Stomach (tissue), 9 donors: ENCODE measurements around the gene SGK1. TPM values are rescaled to one million over a fixed set of nuclear protein-coding genes. Genes with fewer than 3 reads are reported as not detected.
"Not testable (repeated sequence)": the region's sequence is repeated elsewhere in the genome, so short reads cannot be mapped to it uniquely, and the experiment has no call there.

Source experiments
- DNase-seq, 2 donors: peaks; one replicate each; pipeline versions ENCODE4 v3.0.0 to v3.0.0-alpha.2; 2013 to 2019
- H3K27ac ChIP-seq, 5 donors: fragments of 200-600 bp in 4 of 5; sonication (generic) in 4 of 5; one replicate each; pipeline ENCODE4 v1.5.1; 2013 to 2019; ENCODE audit warnings: mild to moderate bottlenecking in 1 of 5, moderate library complexity in 1 of 5
- H3K27me3 ChIP-seq, 3 donors: fragments of 200-600 bp; sonication (generic); one replicate each; pipeline ENCODE4 v1.5.1; 2017 to 2019; ENCODE audit warnings: mixed run types in 1 of 3
- H3K36me3 ChIP-seq, 4 donors: fragments of 200-600 bp; sonication (generic); 1 replicate in 3 of 4; 2 replicates in 1 of 4; pipeline ENCODE4 v1.5.1; 2016 to 2019
- H3K4me1 ChIP-seq, 4 donors: fragments of 200-600 bp; sonication (generic); one replicate each; pipeline ENCODE4 v1.5.1; 2016 to 2019
- H3K4me3 ChIP-seq, 4 donors: fragments of 200-600 bp; sonication (generic) in 3 of 4; one replicate each; pipeline ENCODE4 v1.5.1; 2016 to 2019; ENCODE audit warnings: mild to moderate bottlenecking in 1 of 4
- H3K9me3 ChIP-seq, 4 donors: fragments of 200-600 bp; sonication (generic); one replicate each; pipeline ENCODE4 v1.5.1; 2016 to 2019
- CTCF ChIP-seq, 7 experiments: fragments of 450-650 bp in 4 of 7; fragments of 200-600 bp in 3 of 7; sonication (generic) in 3 of 7; IDR thresholded peaks; one replicate each; pipeline ENCODE4 v1.5.1; 2016 to 2019; ENCODE audit warnings: antibody characterized with exemption in 7 of 7, control low read depth in 2 of 7, mild to moderate bottlenecking in 1 of 7
- EP300 ChIP-seq: sonication (generic); formaldehyde crosslinking; IDR thresholded peaks from one replicate; pipeline ENCODE4 v1.6.1; 2017; ENCODE audit warnings: antibody characterized with exemption
- POLR2A ChIP-seq, 4 donors: fragments of 450-650 bp; IDR thresholded peaks; one replicate each; pipeline ENCODE4 v1.6.1; 2016; ENCODE audit warnings: antibody characterized with exemption in 4 of 4, control low read depth in 2 of 4, mild to moderate bottlenecking in 1 of 4, moderate library complexity in 1 of 4
- POLR2AphosphoS5 ChIP-seq, 3 donors: sonication (generic); formaldehyde crosslinking; IDR thresholded peaks; one replicate each; pipeline ENCODE4 v1.6.1; 2016; ENCODE audit warnings: antibody characterized with exemption in 3 of 3
- WGBS, 5 donors: extraction: QIAGEN DNeasy Blood & Tissue Kit in 3 of 5; methylation state at CpG; one replicate each; pipeline versions ENCODE4 v1.1.5 to v1.1.7; 2013 to 2018; 5-methylcytosine and 5-hydroxymethylcytosine counted together
- intact Hi-C: fragments of 100-400 bp; cut with DNase I; formaldehyde crosslinking; loops from one replicate; pipeline ENCODE4 v1.15.1; 2023; ENCODE audit warnings: low total_unique reads
- polyA plus RNA-seq, 3 donors: library from polyadenylated mRNA; stranded (reverse); fragments of 200-250 nt; gene quantifications; one replicate each; pipeline ENCODE4 v1.2.3, GENCODE V29; 2013
- total RNA-seq, 5 donors: library from RNA; depleted of rRNA; stranded (reverse); fragments of >200 nt; gene quantifications; one replicate each; pipeline versions ENCODE4 v1.1.0 to v1.2.3, GENCODE V29; 2014 to 2016
- donor health status: healthy with polysubstance abuse.
- donor health status: Bipolar disorder and iron deficiency.
- donor health status: healthy.

Gene SGK1
- total and polyA plus RNA-seq, 8 donors: 72.3 to 347 (median 154) TPM

- Histone ChIP-seq H3K4me3 (no peak overlapping the region), H3K4me1 (no peaks in the 10 kb centered on the region), H3K36me3 (no peaks in the 10 kb centered on the region), H3K9me3 (no peaks in the 10 kb centered on the region), H3K27ac (no peak overlapping the region), H3K27me3 (no peaks in the 10 kb centered on the region)
- 73 to 92% (median 89%) methylated on average over 3 of the region's 3 CpGs for WGBS, 5 donors
- DNase-seq: no peak
- intact Hi-C loops: no loop called here
- TF ChIP-seq POLR2A (IDR thresholded peaks at IDR 0.05): no peak
- TF ChIP-seq CTCF (IDR thresholded peaks at IDR 0.05): no peak
- no peak for TF ChIP-seq EP300
- TF ChIP-seq POLR2AphosphoS5 (IDR thresholded peaks at IDR 0.05): no peak
Measured at GRCh38 chr6:134211297-134211696, 106.6 kb downstream of the SGK1 start.

DNA sequence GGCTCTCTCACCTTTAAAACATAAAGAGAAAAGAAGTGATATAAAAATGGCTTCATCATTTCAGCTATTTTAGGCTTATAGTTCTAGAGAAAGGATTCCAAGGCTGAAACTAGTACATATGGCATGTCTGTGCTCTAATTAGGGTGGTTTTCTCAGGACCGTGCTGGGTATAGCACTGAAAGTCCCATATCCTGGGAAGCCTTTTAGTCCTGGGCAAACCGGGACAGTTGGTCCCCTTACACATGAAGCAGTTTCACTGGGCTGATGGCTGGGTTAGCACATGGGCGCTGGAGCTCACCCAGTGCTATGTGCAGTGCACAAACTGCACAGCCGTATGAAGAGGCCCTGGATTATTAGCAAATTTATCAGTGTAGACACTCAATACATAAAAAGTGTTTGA, 110.5 kb downstream of the SGK1 start:
- H3K4me1 ChIP-seq: no peaks in the 10 kb centered on the region
- intact Hi-C loops: no loop called here
- WGBS, 5 donors: 92 to 94% (median 92%) methylated on average over 4 of the region's 4 CpGs
- DNase-seq: no peak
- no peaks in the 10 kb centered on the region for H3K36me3 ChIP-seq
- H3K27me3 ChIP-seq: no peaks in the 10 kb centered on the region
- H3K9me3 ChIP-seq: peaks cover 0 to 7% (median 3%) of the 10 kb centered on the region in 4 donors
- TF ChIP-seq POLR2A (IDR thresholded peaks at IDR 0.05) (no peak), EP300 (no peak), POLR2AphosphoS5 (IDR thresholded peaks at IDR 0.05) (no peak), CTCF (IDR thresholded peaks at IDR 0.05) (no peak)
- no peak overlapping the region for H3K4me3 ChIP-seq
- no peak overlapping the region for H3K27ac ChIP-seq

- H3K27ac ChIP-seq: no peak overlapping the region
- DNase-seq: no peak
- H3K27me3 ChIP-seq: no peaks in the 10 kb centered on the region
- no peaks in the 10 kb centered on the region for H3K36me3 ChIP-seq
- intact Hi-C loops: no loop called here
- peaks cover 0 to 7% (median 3%) of the 10 kb centered on the region in 4 donors for H3K9me3 ChIP-seq
- WGBS, 5 donors: 91 to 94% (median 92%) methylated on average over 4 of the region's 4 CpGs
- TF ChIP-seq POLR2A (IDR thresholded peaks at IDR 0.05) (no peak), EP300 (no peak), CTCF (IDR thresholded peaks at IDR 0.05) (no peak), POLR2AphosphoS5 (IDR thresholded peaks at IDR 0.05) (no peak)
- peaks cover 0 to 4% (median 1%) of the 10 kb centered on the region in 4 donors for H3K4me1 ChIP-seq
- no peak overlapping the region for H3K4me3 ChIP-seq
Measured at GRCh38 chr6:134205366-134205765, 112.5 kb downstream of the SGK1 start.

GRCh38 chr6:134204759-134205158, 113.2 kb downstream of the SGK1 start:
- H3K36me3 ChIP-seq, intact Hi-C loops, H3K4me3 ChIP-seq, H3K27ac ChIP-seq, H3K4me1 ChIP-seq, H3K27me3 ChIP-seq, DNase-seq, H3K9me3 ChIP-seq: not testable (repeated sequence)
- WGBS, 5 donors: 96 to 100% (median 100%) methylated on average over 1 of the region's 1 CpG

- 63 to 83% (median 78%) methylated on average over 1 of the region's 1 CpG for WGBS, 5 donors
- Histone ChIP-seq H3K4me1 (peaks cover 0 to 10% (median 2%) of the 10 kb centered on the region in 4 donors), H3K27ac (no peak overlapping the region), H3K4me3 (no peak overlapping the region), H3K36me3 (no peaks in the 10 kb centered on the region), H3K9me3 (peaks cover 0 to 7% (median 3%) of the 10 kb centered on the region in 4 donors), H3K27me3 (no peaks in the 10 kb centered on the region)
- no peak for TF ChIP-seq CTCF (IDR thresholded peaks at IDR 0.05)
- DNase-seq: no peak
- intact Hi-C loops: no loop called here
Measured at GRCh38 chr6:134204031-134204430, 113.9 kb downstream of the SGK1 start.
